ENCODE results near the gene KRT74.

KRT74 gene

DNA sequence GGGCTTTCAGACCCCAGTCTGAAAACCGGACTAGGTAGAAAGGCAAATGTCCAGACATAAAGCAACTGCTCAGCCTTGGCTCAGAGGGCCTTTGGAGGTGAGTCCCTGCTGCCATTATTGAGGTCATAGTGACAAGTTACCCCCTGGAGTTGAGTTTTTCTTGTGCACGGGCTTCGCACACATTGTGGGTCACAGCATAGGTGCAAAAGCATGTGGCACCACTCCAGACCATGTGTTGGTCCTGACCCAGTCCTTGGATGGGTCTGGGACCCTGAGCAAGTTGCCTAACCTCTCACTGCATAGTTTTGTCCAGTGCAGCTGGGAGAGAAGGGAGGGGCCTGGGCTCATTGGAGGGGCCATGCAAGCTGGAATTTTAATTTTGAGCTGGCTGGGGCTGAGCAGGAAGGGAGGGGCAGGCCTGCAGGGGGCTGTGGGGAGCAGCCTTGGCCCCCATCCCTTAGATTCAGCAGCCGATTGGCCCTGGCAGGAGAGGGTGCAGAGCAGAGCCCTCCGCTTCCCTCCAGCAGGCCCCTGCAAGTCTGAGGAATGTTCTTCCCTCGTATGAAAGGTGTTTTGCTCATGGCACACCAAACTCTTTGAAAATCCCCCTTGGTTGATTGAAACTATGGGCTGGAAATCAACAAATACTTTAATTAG, 49.3 kb downstream of the KRT74 start:
- no peak overlapping the region for H2AK5ac ChIP-seq (ENCODE audit: low read length)
- WGBS (ENCODE audit: extremely low coverage, insufficient coverage, low lambda C conversion rate) = no CpG with 5 or more reads among the region's 6 CpGs
- H2BK5ac ChIP-seq (ENCODE audit: low read length) = no peak overlapping the region
- no peak overlapping the region for H3K56ac ChIP-seq (ENCODE audit: low read length)
- H2BK120ac ChIP-seq (ENCODE audit: low read depth, low read length) = no peak overlapping the region
- no peak overlapping the region for H3K18ac ChIP-seq (ENCODE audit: low read length)
- H4K5ac ChIP-seq (ENCODE audit: low read length) = no peak overlapping the region
- no peak overlapping the region for H3K27ac ChIP-seq (ENCODE audit: low read depth, low read length)
- H4K8ac ChIP-seq (ENCODE audit: low read depth, low read length) = no peak overlapping the region
- no peak overlapping the region for H3K4me3 ChIP-seq (ENCODE audit: low read length)
- H3K4ac ChIP-seq (ENCODE audit: low read depth, low read length) = no peak overlapping the region
- no peaks in the 10 kb centered on the region for H3K79me1 ChIP-seq (ENCODE audit: low read length)
- no peaks in the 10 kb centered on the region for H3K36me3 ChIP-seq (ENCODE audit: control insufficient read depth, insufficient read depth, low read length)
- H3K79me2 ChIP-seq (ENCODE audit: control insufficient read depth, insufficient read depth, low read length) = no peaks in the 10 kb centered on the region
- H3K4me1 ChIP-seq (ENCODE audit: control insufficient read depth, low read depth, low read length) = no peaks in the 10 kb centered on the region
- H3K27me3 ChIP-seq (ENCODE audit: insufficient read depth, low read length, poor library complexity) = no peaks in the 10 kb centered on the region
- no peak overlapping the region for H3K4me2 ChIP-seq (ENCODE audit: low read length)
- H2BK15ac ChIP-seq (replicated peaks; ENCODE audit: low read depth) = no peak overlapping the region
- H3K23ac ChIP-seq (ENCODE audit: low read length) = no peak overlapping the region
- DNase-seq = no peak
- no peak overlapping the region for H3K9ac ChIP-seq (ENCODE audit: low read length)

DNA sequence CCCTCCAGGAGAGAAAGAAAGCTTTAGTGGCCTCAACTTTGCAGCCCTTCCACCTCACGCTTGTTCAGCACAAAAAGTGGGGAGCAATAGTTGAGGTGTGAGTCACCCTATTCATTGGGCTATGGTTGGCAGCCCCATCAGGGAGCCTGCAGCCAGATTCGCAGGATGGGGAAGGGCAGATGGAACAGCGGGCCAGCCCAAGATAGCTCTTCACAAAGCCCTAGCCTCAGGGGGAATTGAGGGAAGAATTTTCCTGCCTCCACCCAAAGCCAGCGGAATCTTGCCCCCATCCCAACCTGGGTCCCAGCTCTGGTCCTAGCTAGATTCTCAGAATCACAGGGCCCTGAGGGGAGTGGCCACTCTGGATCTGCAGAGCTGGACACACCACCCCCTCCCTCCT, 49.8 kb downstream of the KRT74 start:
- Histone ChIP-seq H3K36me3 (ENCODE audit: control insufficient read depth, insufficient read depth, low read length) (no peaks in the 10 kb centered on the region), H2BK120ac (ENCODE audit: low read depth, low read length) (no peak overlapping the region), H3K9ac (ENCODE audit: low read length) (no peak overlapping the region), H3K56ac (ENCODE audit: low read length) (no peak overlapping the region), H2AK5ac (ENCODE audit: low read length) (no peak overlapping the region), H3K27ac (ENCODE audit: low read depth, low read length) (no peak overlapping the region), H3K79me1 (ENCODE audit: low read length) (no peaks in the 10 kb centered on the region), H2BK5ac (ENCODE audit: low read length) (no peak overlapping the region), H3K23ac (ENCODE audit: low read length) (no peak overlapping the region), H4K8ac (ENCODE audit: low read depth, low read length) (no peak overlapping the region), H3K4me2 (ENCODE audit: low read length) (no peak overlapping the region), H3K79me2 (ENCODE audit: control insufficient read depth, insufficient read depth, low read length) (no peaks in the 10 kb centered on the region), H3K4ac (ENCODE audit: low read depth, low read length) (no peak overlapping the region), H2BK15ac (replicated peaks; ENCODE audit: low read depth) (no peak overlapping the region), H3K18ac (ENCODE audit: low read length) (no peak overlapping the region), H4K5ac (ENCODE audit: low read length) (no peak overlapping the region), H3K4me1 (ENCODE audit: control insufficient read depth, low read depth, low read length) (no peaks in the 10 kb centered on the region), H3K27me3 (ENCODE audit: insufficient read depth, low read length, poor library complexity) (no peaks in the 10 kb centered on the region), H3K4me3 (ENCODE audit: low read length) (no peak overlapping the region)
- no CpG with 5 or more reads among the region's 4 CpGs for WGBS (ENCODE audit: extremely low coverage, insufficient coverage, low lambda C conversion rate)
- DNase-seq = no peak

DNA sequence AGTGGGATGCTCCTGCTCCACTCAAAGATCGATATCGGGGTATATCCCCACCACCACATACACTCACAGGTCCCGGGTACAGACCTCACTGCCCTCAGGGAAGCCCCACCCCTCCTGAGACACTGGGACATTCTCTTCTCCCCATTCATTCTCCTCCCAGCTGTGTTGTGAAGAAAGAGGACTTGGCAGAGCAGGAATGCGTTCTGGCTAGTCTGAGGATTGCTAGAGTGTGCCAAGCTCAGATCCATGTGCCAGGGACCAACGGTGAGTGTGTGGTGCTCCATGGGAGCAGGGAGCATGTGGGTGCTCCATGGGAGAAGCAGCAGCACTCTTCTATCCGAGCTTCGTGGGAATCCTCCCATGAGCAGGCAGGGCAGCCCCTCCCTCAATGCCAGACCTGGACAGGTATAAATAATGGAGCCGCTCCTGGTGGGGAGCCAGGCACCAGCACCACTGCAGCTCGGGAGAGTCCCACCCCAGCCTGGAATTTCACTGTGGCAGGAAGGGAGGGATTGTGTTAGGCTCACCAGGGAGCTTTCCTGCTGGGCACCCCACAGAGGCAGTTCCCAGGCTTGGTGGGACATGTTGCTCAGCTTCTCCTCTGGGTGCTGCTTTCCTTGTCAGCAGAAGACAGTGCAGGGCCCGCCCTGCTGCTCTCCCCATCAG, 51.2 kb downstream of the KRT74 start:
- Histone ChIP-seq H4K5ac (ENCODE audit: low read length) (no peak overlapping the region), H3K4me3 (ENCODE audit: low read length) (no peak overlapping the region), H3K4me2 (ENCODE audit: low read length) (no peak overlapping the region), H3K56ac (ENCODE audit: low read length) (no peak overlapping the region), H3K27me3 (ENCODE audit: insufficient read depth, low read length, poor library complexity) (no peaks in the 10 kb centered on the region), H2BK15ac (replicated peaks; ENCODE audit: low read depth) (no peak overlapping the region), H3K36me3 (ENCODE audit: control insufficient read depth, insufficient read depth, low read length) (no peaks in the 10 kb centered on the region), H4K8ac (ENCODE audit: low read depth, low read length) (no peak overlapping the region), H3K27ac (ENCODE audit: low read depth, low read length) (no peak overlapping the region), H3K18ac (ENCODE audit: low read length) (no peak overlapping the region), H3K79me2 (ENCODE audit: control insufficient read depth, insufficient read depth, low read length) (no peaks in the 10 kb centered on the region), H2BK120ac (ENCODE audit: low read depth, low read length) (no peak overlapping the region), H2BK5ac (ENCODE audit: low read length) (no peak overlapping the region), H3K4me1 (ENCODE audit: control insufficient read depth, low read depth, low read length) (no peaks in the 10 kb centered on the region), H3K23ac (ENCODE audit: low read length) (no peak overlapping the region), H3K79me1 (ENCODE audit: low read length) (no peaks in the 10 kb centered on the region), H3K9ac (ENCODE audit: low read length) (no peak overlapping the region), H2AK5ac (ENCODE audit: low read length) (no peak overlapping the region), H3K4ac (ENCODE audit: low read depth, low read length) (no peak overlapping the region)
- no peak for DNase-seq
- WGBS (ENCODE audit: extremely low coverage, insufficient coverage, low lambda C conversion rate) = no CpG with 5 or more reads among the region's 10 CpGs

DNA sequence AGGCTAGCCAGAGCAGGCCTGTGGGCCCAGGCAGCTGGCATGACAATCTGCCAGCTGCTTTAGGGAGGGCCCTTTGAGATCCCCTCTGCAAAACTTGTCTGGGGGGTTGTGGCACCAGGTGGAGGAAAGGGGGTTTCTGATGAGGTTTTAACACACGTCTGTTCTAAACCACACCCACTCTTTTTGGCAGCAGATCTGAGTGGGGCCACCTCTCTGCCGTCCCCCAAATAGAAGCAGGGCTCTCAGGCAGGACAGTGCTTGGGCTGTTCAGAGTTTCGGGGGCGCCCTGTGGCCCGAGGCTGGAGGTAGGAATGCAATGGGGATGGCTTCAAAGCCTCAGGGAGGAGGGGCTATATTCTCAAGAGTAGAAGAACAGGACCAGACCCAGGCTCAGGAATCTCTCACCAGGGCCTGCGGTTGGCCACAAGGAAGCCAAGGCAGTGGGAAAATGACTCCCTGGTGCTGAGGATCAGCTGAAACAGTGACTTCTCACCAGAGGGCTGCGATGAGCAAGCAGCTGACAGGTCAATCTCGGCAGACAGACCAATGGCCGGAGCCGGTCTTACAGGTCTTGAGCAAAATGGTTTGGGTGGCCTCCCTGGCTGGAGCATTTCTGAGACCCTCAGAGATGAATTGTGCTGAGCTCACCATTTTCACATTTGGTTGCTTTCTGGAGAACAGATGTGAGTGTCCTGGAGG, 51.9 kb downstream of the KRT74 start:
- no peaks in the 10 kb centered on the region for H3K4me1 ChIP-seq (ENCODE audit: control insufficient read depth, low read depth, low read length)

DNA sequence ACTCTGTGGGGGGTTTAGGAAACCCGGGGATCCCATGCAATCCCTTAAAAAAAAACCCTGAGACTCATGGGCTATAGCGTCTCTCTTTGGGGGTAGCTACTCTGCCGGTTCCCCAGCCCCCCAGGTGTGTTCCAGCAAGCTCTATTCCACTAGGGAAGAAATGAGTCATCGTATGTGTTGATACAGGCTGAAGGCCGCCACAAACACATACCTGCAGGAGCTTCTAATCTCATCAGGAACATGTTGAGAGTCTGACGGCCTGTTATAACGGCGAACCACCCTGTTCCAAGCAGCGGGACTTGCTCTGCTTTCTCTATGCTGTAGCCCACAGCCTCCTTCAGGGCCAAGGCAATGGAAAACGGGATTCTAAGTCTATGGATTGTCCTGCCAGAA, 52.5 kb downstream of the KRT74 start:
- no peak overlapping the region for H3K4me3 ChIP-seq (ENCODE audit: low read length)
- no peak overlapping the region for H3K56ac ChIP-seq (ENCODE audit: low read length)
- H4K5ac ChIP-seq (ENCODE audit: low read length) = no peak overlapping the region
- H2BK5ac ChIP-seq (ENCODE audit: low read length) = no peak overlapping the region
- H2AK5ac ChIP-seq (ENCODE audit: low read length) = no peak overlapping the region
- H3K79me1 ChIP-seq (ENCODE audit: low read length) = no peaks in the 10 kb centered on the region
- no CpG with 5 or more reads among the region's 10 CpGs for WGBS (ENCODE audit: extremely low coverage, insufficient coverage, low lambda C conversion rate)
- H3K18ac ChIP-seq (ENCODE audit: low read length) = no peak overlapping the region
- H2BK15ac ChIP-seq (replicated peaks; ENCODE audit: low read depth) = no peak overlapping the region
- no peak overlapping the region for H3K9ac ChIP-seq (ENCODE audit: low read length)
- no peaks in the 10 kb centered on the region for H3K79me2 ChIP-seq (ENCODE audit: control insufficient read depth, insufficient read depth, low read length)
- H3K27ac ChIP-seq (ENCODE audit: low read depth, low read length) = no peak overlapping the region
- H3K4ac ChIP-seq (ENCODE audit: low read depth, low read length) = no peak overlapping the region
- no peak overlapping the region for H4K8ac ChIP-seq (ENCODE audit: low read depth, low read length)
- peak; percentile 70 for DNase-seq
- no peak overlapping the region for H3K4me2 ChIP-seq (ENCODE audit: low read length)
- no peaks in the 10 kb centered on the region for H3K4me1 ChIP-seq (ENCODE audit: control insufficient read depth, low read depth, low read length)
- no peak overlapping the region for H3K23ac ChIP-seq (ENCODE audit: low read length)
- H3K36me3 ChIP-seq (ENCODE audit: control insufficient read depth, insufficient read depth, low read length) = no peaks in the 10 kb centered on the region
- H3K27me3 ChIP-seq (ENCODE audit: insufficient read depth, low read length, poor library complexity) = no peaks in the 10 kb centered on the region
- H2BK120ac ChIP-seq (ENCODE audit: low read depth, low read length) = no peak overlapping the region

More for the DNA sequence above, 51.9 kb downstream of the KRT74 start:
- no peak overlapping the region for H3K4me2 ChIP-seq (ENCODE audit: low read length)
- no peak overlapping the region for H3K27ac ChIP-seq (ENCODE audit: low read depth, low read length)
- H3K18ac ChIP-seq (ENCODE audit: low read length) = no peak overlapping the region
- no peak overlapping the region for H3K9ac ChIP-seq (ENCODE audit: low read length)
- no peak overlapping the region for H3K23ac ChIP-seq (ENCODE audit: low read length)
- no peak overlapping the region for H2BK5ac ChIP-seq (ENCODE audit: low read length)
- peak; percentile 80 for DNase-seq
- no peak overlapping the region for H3K56ac ChIP-seq (ENCODE audit: low read length)
- H3K27me3 ChIP-seq (ENCODE audit: insufficient read depth, low read length, poor library complexity) = no peaks in the 10 kb centered on the region
- H3K79me1 ChIP-seq (ENCODE audit: low read length) = no peaks in the 10 kb centered on the region
- no peak overlapping the region for H3K4ac ChIP-seq (ENCODE audit: low read depth, low read length)
- no peak overlapping the region for H2BK120ac ChIP-seq (ENCODE audit: low read depth, low read length)
- no peaks in the 10 kb centered on the region for H3K36me3 ChIP-seq (ENCODE audit: control insufficient read depth, insufficient read depth, low read length)
- no peak overlapping the region for H4K8ac ChIP-seq (ENCODE audit: low read depth, low read length)
- no peak overlapping the region for H3K4me3 ChIP-seq (ENCODE audit: low read length)
- no CpG with 5 or more reads among the region's 10 CpGs for WGBS (ENCODE audit: extremely low coverage, insufficient coverage, low lambda C conversion rate)
- H4K5ac ChIP-seq (ENCODE audit: low read length) = no peak overlapping the region
- no peaks in the 10 kb centered on the region for H3K79me2 ChIP-seq (ENCODE audit: control insufficient read depth, insufficient read depth, low read length)
- H2BK15ac ChIP-seq (replicated peaks; ENCODE audit: low read depth) = no peak overlapping the region
- H2AK5ac ChIP-seq (ENCODE audit: low read length) = no peak overlapping the region

Data from mesendoderm (in vitro differentiated cells).